HL-60 (cell line): ENCODE measurements around the gene ABCB10.

Experiments
- DNase-seq, 2 experiments: peaks; one replicate each; pipeline ENCODE4 v3.0.0-alpha.2; 2010 to 2020; ENCODE audit warnings: low read depth in 1 of 2, low spot score in 1 of 2
- H3K27ac ChIP-seq: fragments of 250-450 bp; sonication (Bioruptor Pico); replicated peaks from 2 replicates; pipeline ENCODE4 v1.5.1; 2020; ENCODE audit warnings: mild to moderate bottlenecking, moderate library complexity
- H3K27me3 ChIP-seq: fragments of 250-450 bp; sonication (Bioruptor Pico); 2 replicates; pipeline ENCODE4 v1.5.1; 2021; ENCODE audit warnings: mild to moderate bottlenecking, moderate library complexity; ENCODE audit not compliant: insufficient read depth, poor library complexity, severe bottlenecking
- H3K4me3 ChIP-seq: replicated peaks from 2 replicates; pipeline ENCODE4 v1.5.1; 2011; ENCODE audit warnings: mild to moderate bottlenecking, control low read depth, low read length; ENCODE audit not compliant: insufficient read depth
- GABPA ChIP-seq: IDR thresholded peaks from 2 replicates; pipeline ENCODE4 v1.6.1; 2012; ENCODE audit warnings: low read depth
- POLR2AphosphoS5 ChIP-seq: IDR thresholded peaks from 2 replicates; pipeline ENCODE4 v1.6.1; 2012; ENCODE audit warnings: low read depth
- SPI1 ChIP-seq: IDR thresholded peaks from 2 replicates; pipeline ENCODE4 v1.6.1; 2012; ENCODE audit warnings: low read depth, mild to moderate bottlenecking, borderline replicate concordance
- TF ChIP-seq, protein P1 (sequence below): IDR thresholded peaks from 2 replicates; pipeline ENCODE4 v1.6.1; 2012; ENCODE audit warnings: low read depth; ENCODE audit not compliant: insufficient replicate concordance
- TF ChIP-seq, protein P2 (sequence below): IDR thresholded peaks from one replicate; pipeline ENCODE4 v1.5.1; 2011; ENCODE audit warnings: low read length, control low read depth, inconsistent platforms; ENCODE audit not compliant: insufficient read depth

The ABCB10 gene

DNA sequence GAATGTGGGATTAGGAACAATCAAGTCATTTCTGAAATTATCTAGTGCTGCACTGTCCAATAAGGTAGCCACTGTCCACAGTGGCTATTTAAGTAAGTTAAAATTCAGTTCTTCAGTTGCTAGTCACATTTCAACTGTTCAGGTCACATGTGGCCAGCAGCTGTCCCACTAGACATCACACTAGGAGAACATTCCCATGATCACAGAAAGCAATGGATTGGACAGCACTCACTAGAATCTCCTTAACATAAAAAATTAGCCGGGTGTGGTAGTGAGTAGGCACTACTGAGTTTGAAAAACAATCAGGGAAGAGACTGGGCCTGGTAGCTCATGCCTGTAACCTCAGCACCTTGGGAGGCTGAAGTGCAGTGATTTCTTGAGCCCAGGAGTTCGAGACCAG, 84.0 kb downstream of the ABCB10 start:
- TF ChIP-seq SPI1 (no peak), GABPA (no peak), POLR2AphosphoS5 (no peak)
- TF ChIP-seq, protein P1, sequence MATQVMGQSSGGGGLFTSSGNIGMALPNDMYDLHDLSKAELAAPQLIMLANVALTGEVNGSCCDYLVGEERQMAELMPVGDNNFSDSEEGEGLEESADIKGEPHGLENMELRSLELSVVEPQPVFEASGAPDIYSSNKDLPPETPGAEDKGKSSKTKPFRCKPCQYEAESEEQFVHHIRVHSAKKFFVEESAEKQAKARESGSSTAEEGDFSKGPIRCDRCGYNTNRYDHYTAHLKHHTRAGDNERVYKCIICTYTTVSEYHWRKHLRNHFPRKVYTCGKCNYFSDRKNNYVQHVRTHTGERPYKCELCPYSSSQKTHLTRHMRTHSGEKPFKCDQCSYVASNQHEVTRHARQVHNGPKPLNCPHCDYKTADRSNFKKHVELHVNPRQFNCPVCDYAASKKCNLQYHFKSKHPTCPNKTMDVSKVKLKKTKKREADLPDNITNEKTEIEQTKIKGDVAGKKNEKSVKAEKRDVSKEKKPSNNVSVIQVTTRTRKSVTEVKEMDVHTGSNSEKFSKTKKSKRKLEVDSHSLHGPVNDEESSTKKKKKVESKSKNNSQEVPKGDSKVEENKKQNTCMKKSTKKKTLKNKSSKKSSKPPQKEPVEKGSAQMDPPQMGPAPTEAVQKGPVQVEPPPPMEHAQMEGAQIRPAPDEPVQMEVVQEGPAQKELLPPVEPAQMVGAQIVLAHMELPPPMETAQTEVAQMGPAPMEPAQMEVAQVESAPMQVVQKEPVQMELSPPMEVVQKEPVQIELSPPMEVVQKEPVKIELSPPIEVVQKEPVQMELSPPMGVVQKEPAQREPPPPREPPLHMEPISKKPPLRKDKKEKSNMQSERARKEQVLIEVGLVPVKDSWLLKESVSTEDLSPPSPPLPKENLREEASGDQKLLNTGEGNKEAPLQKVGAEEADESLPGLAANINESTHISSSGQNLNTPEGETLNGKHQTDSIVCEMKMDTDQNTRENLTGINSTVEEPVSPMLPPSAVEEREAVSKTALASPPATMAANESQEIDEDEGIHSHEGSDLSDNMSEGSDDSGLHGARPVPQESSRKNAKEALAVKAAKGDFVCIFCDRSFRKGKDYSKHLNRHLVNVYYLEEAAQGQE, result no peak
- TF ChIP-seq, protein P2, sequence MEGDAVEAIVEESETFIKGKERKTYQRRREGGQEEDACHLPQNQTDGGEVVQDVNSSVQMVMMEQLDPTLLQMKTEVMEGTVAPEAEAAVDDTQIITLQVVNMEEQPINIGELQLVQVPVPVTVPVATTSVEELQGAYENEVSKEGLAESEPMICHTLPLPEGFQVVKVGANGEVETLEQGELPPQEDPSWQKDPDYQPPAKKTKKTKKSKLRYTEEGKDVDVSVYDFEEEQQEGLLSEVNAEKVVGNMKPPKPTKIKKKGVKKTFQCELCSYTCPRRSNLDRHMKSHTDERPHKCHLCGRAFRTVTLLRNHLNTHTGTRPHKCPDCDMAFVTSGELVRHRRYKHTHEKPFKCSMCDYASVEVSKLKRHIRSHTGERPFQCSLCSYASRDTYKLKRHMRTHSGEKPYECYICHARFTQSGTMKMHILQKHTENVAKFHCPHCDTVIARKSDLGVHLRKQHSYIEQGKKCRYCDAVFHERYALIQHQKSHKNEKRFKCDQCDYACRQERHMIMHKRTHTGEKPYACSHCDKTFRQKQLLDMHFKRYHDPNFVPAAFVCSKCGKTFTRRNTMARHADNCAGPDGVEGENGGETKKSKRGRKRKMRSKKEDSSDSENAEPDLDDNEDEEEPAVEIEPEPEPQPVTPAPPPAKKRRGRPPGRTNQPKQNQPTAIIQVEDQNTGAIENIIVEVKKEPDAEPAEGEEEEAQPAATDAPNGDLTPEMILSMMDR, result no peak
- Histone ChIP-seq H3K27me3 (no peaks in the 10 kb centered on the region), H3K4me3 (no peak overlapping the region), H3K27ac (no peak overlapping the region)
- no peak for DNase-seq

DNA sequence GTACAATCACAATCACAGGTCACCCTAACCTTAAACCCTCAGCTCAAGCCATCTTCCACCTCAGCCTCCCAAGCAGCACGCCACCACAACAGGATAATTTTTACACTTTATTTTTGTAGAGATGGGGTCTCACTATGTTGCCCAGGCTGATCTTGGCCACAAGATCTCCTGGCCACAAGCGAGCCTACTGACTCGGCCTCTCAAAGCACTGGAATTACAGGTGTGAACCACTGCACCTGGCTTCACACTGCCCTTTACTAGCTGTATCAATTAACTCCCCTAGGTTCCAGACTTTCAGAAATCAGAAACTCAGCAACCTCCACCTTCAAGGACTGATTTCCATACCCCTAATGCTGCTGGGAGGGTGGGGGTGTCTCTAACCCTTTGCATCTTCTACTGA, 87.3 kb downstream of the ABCB10 start:
- no peak overlapping the region for H3K27ac ChIP-seq
- no peak overlapping the region for H3K4me3 ChIP-seq
- TF ChIP-seq POLR2AphosphoS5, result no peak
- no peak for TF ChIP-seq GABPA
- no peak for TF ChIP-seq SPI1
- TF ChIP-seq, protein P1, result no peak
- TF ChIP-seq, protein P2, result no peak
- H3K27me3 ChIP-seq, result no peaks in the 10 kb centered on the region
- DNase-seq, result no peak

DNA sequence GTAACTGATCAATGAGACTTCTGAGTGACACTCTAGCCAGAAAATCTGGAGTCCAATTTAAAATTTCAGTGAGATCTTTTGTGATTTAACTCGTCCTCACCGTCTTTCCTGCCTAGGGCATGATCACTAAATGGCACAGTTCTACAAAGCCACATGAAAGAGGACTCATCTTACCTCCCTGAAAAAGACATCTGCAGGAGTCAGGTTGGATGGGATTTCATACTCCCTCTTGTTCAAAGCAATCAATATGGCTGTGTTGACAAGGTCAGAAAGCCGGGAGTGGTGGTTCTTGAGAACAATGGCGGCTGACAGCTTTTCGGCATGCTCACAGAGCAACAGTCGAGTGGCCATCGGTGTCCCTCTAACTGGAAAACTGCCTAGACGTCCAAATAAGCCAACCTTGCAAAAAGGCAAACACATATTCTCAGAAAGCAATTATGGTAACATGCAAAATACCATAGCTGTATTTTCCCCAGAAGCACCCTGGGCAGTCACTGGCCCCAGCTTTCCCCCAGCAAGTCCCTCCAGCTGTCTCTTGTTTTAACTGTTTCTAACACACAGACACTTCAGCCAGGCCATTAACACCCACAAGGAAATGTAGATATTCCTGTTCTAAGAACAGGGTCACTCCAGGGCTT, 88.0 kb downstream of the ABCB10 start:
- H3K27ac ChIP-seq, result no peak overlapping the region
- TF ChIP-seq, protein P1, result no peak
- TF ChIP-seq SPI1 (no peak), POLR2AphosphoS5 (no peak), GABPA (no peak)
- TF ChIP-seq, protein P2, result no peak
- no peak for DNase-seq
- H3K4me3 ChIP-seq, result no peak overlapping the region
- H3K27me3 ChIP-seq, result no peaks in the 10 kb centered on the region
